ENCODE measurements around the gene NPTXR. TPM values are rescaled to one million over a fixed set of nuclear protein-coding genes. Genes with fewer than 3 reads are reported as not detected.

Gene NPTXR
- polyA plus RNA-seq (2013), result 0.44 and 0.51 TPM in 2 replicates

GRCh38 chr22:38843657-38844314, at the start of gene NPTXR:
TSS of gene NPTXR (minus strand) at chr22:38844028.
- Histone ChIP-seq H2BK12ac (ENCODE audit: low read length) (no peak within 1 kb of the TSS), H2AK5ac (ENCODE audit: low read length) (no peak within 1 kb of the TSS), H3K4me3 (ENCODE audit: low read depth, low read length) (peak within 1 kb of the TSS; percentile 54), H3K27me3 (ENCODE audit: insufficient read depth, low read length) (peaks cover 27% of the 10 kb centered on the region), H3K23ac (ENCODE audit: low read length) (no peak within 1 kb of the TSS), H3K36me3 (ENCODE audit: control insufficient read depth in 1 of 2, insufficient read depth in 2 of 2, low read length in 2 of 2) (no peaks in the 10 kb centered on the region), H2AFZ (ENCODE audit: insufficient read depth, low read length, poor library complexity) (no peak within 1 kb of the TSS), H3K18ac (ENCODE audit: low read length) (no peak within 1 kb of the TSS), H2BK120ac (ENCODE audit: insufficient read depth, low read length, poor library complexity) (no peak within 1 kb of the TSS), H4K8ac (ENCODE audit: low read depth, low read length) (no peak within 1 kb of the TSS), H3K4me1 (ENCODE audit: control insufficient read depth in 1 of 2, insufficient read depth in 2 of 2, low read length in 2 of 2) (peaks cover 4 to 6% of the 10 kb centered on the region in 2 experiments), H2BK5ac (ENCODE audit: low read depth, low read length, poor library complexity) (no peak within 1 kb of the TSS), H3K79me2 (ENCODE audit: control insufficient read depth, insufficient read depth, low read length, poor library complexity) (no peaks in the 10 kb centered on the region), H3K27ac (ENCODE audit: low read depth, low read length) (no peak within 1 kb of the TSS), H3K9me3 (ENCODE audit: insufficient read depth, low read depth, low read length) (peaks cover 12% of the 10 kb centered on the region), H4K91ac (ENCODE audit: low read depth, low read length) (no peak within 1 kb of the TSS), H4K12ac (ENCODE audit: low read depth, low read length) (no peak within 1 kb of the TSS), H3K4me2 (ENCODE audit: low read length) (peak within 1 kb of the TSS; percentile 85), H3K4ac (ENCODE audit: low read depth, low read length) (no peak within 1 kb of the TSS), H3K9ac (ENCODE audit: low read length) (no peak within 1 kb of the TSS), H3K79me1 (ENCODE audit: low read length) (no peaks in the 10 kb centered on the region), H3K14ac (ENCODE audit: low read length) (no peak within 1 kb of the TSS)
- WGBS (ENCODE audit: extremely low coverage, insufficient coverage, insufficient read length), result no CpG with 5 or more reads among the region's 105 CpGs
- peak; percentile 67 to 85 for DNase-seq

GRCh38 chr22:38891256-38891655, 47.4 kb upstream of the NPTXR start:
- Histone ChIP-seq H3K9ac (ENCODE audit: low read length) (no peak overlapping the region), H3K18ac (ENCODE audit: low read length) (no peak overlapping the region), H3K9me3 (ENCODE audit: insufficient read depth, low read depth, low read length) (no peaks in the 10 kb centered on the region), H3K79me1 (ENCODE audit: low read length) (no peaks in the 10 kb centered on the region), H3K23ac (ENCODE audit: low read length) (no peak overlapping the region), H2BK5ac (ENCODE audit: low read depth, low read length, poor library complexity) (no peak overlapping the region), H2AK5ac (ENCODE audit: low read length) (no peak overlapping the region), H3K79me2 (ENCODE audit: control insufficient read depth, insufficient read depth, low read length, poor library complexity) (no peaks in the 10 kb centered on the region), H3K14ac (ENCODE audit: low read length) (no peak overlapping the region), H2AFZ (ENCODE audit: insufficient read depth, low read length, poor library complexity) (no peak overlapping the region), H4K12ac (ENCODE audit: low read depth, low read length) (no peak overlapping the region), H3K36me3 (ENCODE audit: control insufficient read depth in 1 of 2, insufficient read depth in 2 of 2, low read length in 2 of 2) (no peaks in the 10 kb centered on the region), H4K91ac (ENCODE audit: low read depth, low read length) (no peak overlapping the region), H4K8ac (ENCODE audit: low read depth, low read length) (no peak overlapping the region), H2BK12ac (ENCODE audit: low read length) (no peak overlapping the region), H3K27ac (ENCODE audit: low read depth, low read length) (no peak overlapping the region), H3K4me3 (ENCODE audit: low read depth, low read length) (no peak overlapping the region), H3K4ac (ENCODE audit: low read depth, low read length) (no peak overlapping the region), H2BK120ac (ENCODE audit: insufficient read depth, low read length, poor library complexity) (no peak overlapping the region), H3K27me3 (ENCODE audit: insufficient read depth, low read length) (no peaks in the 10 kb centered on the region), H3K4me2 (ENCODE audit: low read length) (no peak overlapping the region), H3K4me1 (ENCODE audit: control insufficient read depth in 1 of 2, insufficient read depth in 2 of 2, low read length in 2 of 2) (no peaks in the 10 kb centered on the region)
- WGBS (ENCODE audit: extremely low coverage, insufficient coverage, insufficient read length), result no CpG with 5 or more reads among the region's 9 CpGs
- no peak for DNase-seq

GRCh38 chr22:38890377-38890776, 46.5 kb upstream of the NPTXR start:
- Histone ChIP-seq H3K27me3 (ENCODE audit: insufficient read depth, low read length) (no peaks in the 10 kb centered on the region), H3K4me3 (ENCODE audit: low read depth, low read length) (no peak overlapping the region), H3K4ac (ENCODE audit: low read depth, low read length) (no peak overlapping the region), H2BK12ac (ENCODE audit: low read length) (no peak overlapping the region), H3K4me1 (ENCODE audit: control insufficient read depth in 1 of 2, insufficient read depth in 2 of 2, low read length in 2 of 2) (no peaks in the 10 kb centered on the region), H3K9ac (ENCODE audit: low read length) (no peak overlapping the region), H4K8ac (ENCODE audit: low read depth, low read length) (no peak overlapping the region), H2AK5ac (ENCODE audit: low read length) (no peak overlapping the region), H3K36me3 (ENCODE audit: control insufficient read depth in 1 of 2, insufficient read depth in 2 of 2, low read length in 2 of 2) (no peaks in the 10 kb centered on the region), H3K79me1 (ENCODE audit: low read length) (no peaks in the 10 kb centered on the region), H3K9me3 (ENCODE audit: insufficient read depth, low read depth, low read length) (no peaks in the 10 kb centered on the region), H3K23ac (ENCODE audit: low read length) (no peak overlapping the region), H3K27ac (ENCODE audit: low read depth, low read length) (no peak overlapping the region), H3K4me2 (ENCODE audit: low read length) (no peak overlapping the region), H4K12ac (ENCODE audit: low read depth, low read length) (no peak overlapping the region), H3K79me2 (ENCODE audit: control insufficient read depth, insufficient read depth, low read length, poor library complexity) (no peaks in the 10 kb centered on the region), H2AFZ (ENCODE audit: insufficient read depth, low read length, poor library complexity) (no peak overlapping the region), H2BK5ac (ENCODE audit: low read depth, low read length, poor library complexity) (no peak overlapping the region), H3K18ac (ENCODE audit: low read length) (no peak overlapping the region), H4K91ac (ENCODE audit: low read depth, low read length) (no peak overlapping the region), H2BK120ac (ENCODE audit: insufficient read depth, low read length, poor library complexity) (no peak overlapping the region), H3K14ac (ENCODE audit: low read length) (no peak overlapping the region)
- DNase-seq, result no peak
- no CpG with 5 or more reads among the region's 5 CpGs for WGBS (ENCODE audit: extremely low coverage, insufficient coverage, insufficient read length)

- H3K79me1 ChIP-seq (ENCODE audit: low read length), result no peaks in the 10 kb centered on the region
- H3K27ac ChIP-seq (ENCODE audit: low read depth, low read length), result no peak overlapping the region
- no peaks in the 10 kb centered on the region for H3K9me3 ChIP-seq (ENCODE audit: insufficient read depth, low read depth, low read length)
- DNase-seq, result no peak
- H3K36me3 ChIP-seq (ENCODE audit: control insufficient read depth in 1 of 2, insufficient read depth in 2 of 2, low read length in 2 of 2), result no peaks in the 10 kb centered on the region
- H3K4ac ChIP-seq (ENCODE audit: low read depth, low read length), result no peak overlapping the region
- peaks cover 9 to 11% of the 10 kb centered on the region in 2 experiments for H3K4me1 ChIP-seq (ENCODE audit: control insufficient read depth in 1 of 2, insufficient read depth in 2 of 2, low read length in 2 of 2)
- H4K91ac ChIP-seq (ENCODE audit: low read depth, low read length), result no peak overlapping the region
- no peak overlapping the region for H3K18ac ChIP-seq (ENCODE audit: low read length)
- H3K4me2 ChIP-seq (ENCODE audit: low read length), result no peak overlapping the region
- peaks cover 2% of the 10 kb centered on the region for H3K79me2 ChIP-seq (ENCODE audit: control insufficient read depth, insufficient read depth, low read length, poor library complexity)
- no peaks in the 10 kb centered on the region for H3K27me3 ChIP-seq (ENCODE audit: insufficient read depth, low read length)
- H2BK5ac ChIP-seq (ENCODE audit: low read depth, low read length, poor library complexity), result no peak overlapping the region
- no peak overlapping the region for H3K23ac ChIP-seq (ENCODE audit: low read length)
- no peak overlapping the region for H3K14ac ChIP-seq (ENCODE audit: low read length)
- no peak overlapping the region for H2BK12ac ChIP-seq (ENCODE audit: low read length)
- no CpG with 5 or more reads among the region's 5 CpGs for WGBS (ENCODE audit: extremely low coverage, insufficient coverage, insufficient read length)
- no peak overlapping the region for H3K9ac ChIP-seq (ENCODE audit: low read length)
- H3K4me3 ChIP-seq (ENCODE audit: low read depth, low read length), result no peak overlapping the region
- no peak overlapping the region for H2AK5ac ChIP-seq (ENCODE audit: low read length)
- no peak overlapping the region for H4K12ac ChIP-seq (ENCODE audit: low read depth, low read length)
- H2BK120ac ChIP-seq (ENCODE audit: insufficient read depth, low read length, poor library complexity), result no peak overlapping the region
- no peak overlapping the region for H4K8ac ChIP-seq (ENCODE audit: low read depth, low read length)
- H2AFZ ChIP-seq (ENCODE audit: insufficient read depth, low read length, poor library complexity), result no peak overlapping the region
These were observed 42.5 kb upstream of the NPTXR start for GRCh38 chr22:38886333-38886732.

Measured in trophoblast cell (in vitro differentiated cells and primary cell).